Skin epidermis (tissue), 12 donors: Measurements from ENCODE around the gene SEMA6A.
"Not testable (repeated sequence)": the region's sequence is repeated elsewhere in the genome, so short reads cannot be mapped to it uniquely, and the experiment has no call there.

ENCODE experiments used
- H3K27ac ChIP-seq, 21 experiments: fragments of 200-600 bp; sonication (generic) in 11 of 21; one replicate each; pipeline ENCODE4 v1.5.0; 2020; ENCODE audit warnings: mild to moderate bottlenecking in 3 of 21, inconsistent platforms in 2 of 21, moderate library complexity in 2 of 21
- H3K4me3 ChIP-seq, 7 experiments: fragments of 200-600 bp; sonication (generic) in 2 of 7; one replicate each; pipeline ENCODE4 v1.5.0; 2020; ENCODE audit warnings: inconsistent platforms in 2 of 7, mild to moderate bottlenecking in 2 of 7, moderate library complexity in 1 of 7

Gene SEMA6A

GRCh38 chr5:116528519-116529234 lies 45.9 kb downstream of the SEMA6A start:
- no peak overlapping the region for H3K4me3 ChIP-seq
- no peak overlapping the region for H3K27ac ChIP-seq

- Histone ChIP-seq H3K4me3 (no peak overlapping the region), H3K27ac (no peak overlapping the region)
These were observed 47.0 kb downstream of the SEMA6A start for GRCh38 chr5:116527582-116527981.

DNA sequence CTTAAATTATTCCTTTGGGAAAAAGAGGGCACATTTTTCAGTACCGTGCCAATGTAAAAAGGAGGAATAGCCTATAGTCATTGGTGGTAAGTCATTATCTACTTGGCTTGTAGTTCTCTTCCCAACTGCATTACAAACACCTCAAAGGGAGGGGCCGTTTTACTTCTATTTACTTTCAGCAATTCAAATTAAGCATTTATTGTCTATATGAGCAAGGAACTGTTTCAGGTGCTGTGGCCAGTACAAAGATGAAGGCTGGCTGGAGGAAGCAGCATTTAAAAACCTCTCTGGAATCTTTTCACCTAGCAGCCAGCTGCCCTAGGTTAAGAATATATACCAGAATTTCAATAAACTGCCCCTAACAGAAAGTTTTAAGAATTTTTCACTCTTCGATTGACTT lies 48.9 kb downstream of the SEMA6A start:
- Histone ChIP-seq H3K4me3 (no peak overlapping the region), H3K27ac (no peak overlapping the region)

DNA sequence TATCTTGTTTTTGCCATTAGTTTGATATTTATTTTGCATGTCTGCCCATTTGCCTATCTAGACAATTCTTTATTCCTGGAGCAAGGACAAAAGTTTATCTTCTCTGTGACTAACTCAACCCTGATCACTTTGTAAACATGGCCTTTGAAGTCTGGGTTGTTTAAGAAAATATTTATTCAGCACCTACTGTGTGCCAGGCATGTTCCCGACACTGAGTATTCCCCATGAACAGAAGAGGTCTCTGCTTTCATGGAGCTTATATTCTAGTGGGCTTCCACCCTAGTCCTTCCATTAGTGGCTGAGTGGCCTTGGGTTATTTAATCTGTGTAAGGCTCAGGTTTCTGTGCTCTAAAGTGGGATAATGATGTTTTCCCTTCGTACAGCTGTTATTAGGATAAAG lies 49.7 kb downstream of the SEMA6A start:
- Histone ChIP-seq H3K27ac (no peak overlapping the region), H3K4me3 (no peak overlapping the region)

GRCh38 chr5:116524051-116524904 lies 50.3 kb downstream of the SEMA6A start:
- H3K4me3 ChIP-seq, result no peak overlapping the region
- H3K27ac ChIP-seq, result no peak overlapping the region

DNA sequence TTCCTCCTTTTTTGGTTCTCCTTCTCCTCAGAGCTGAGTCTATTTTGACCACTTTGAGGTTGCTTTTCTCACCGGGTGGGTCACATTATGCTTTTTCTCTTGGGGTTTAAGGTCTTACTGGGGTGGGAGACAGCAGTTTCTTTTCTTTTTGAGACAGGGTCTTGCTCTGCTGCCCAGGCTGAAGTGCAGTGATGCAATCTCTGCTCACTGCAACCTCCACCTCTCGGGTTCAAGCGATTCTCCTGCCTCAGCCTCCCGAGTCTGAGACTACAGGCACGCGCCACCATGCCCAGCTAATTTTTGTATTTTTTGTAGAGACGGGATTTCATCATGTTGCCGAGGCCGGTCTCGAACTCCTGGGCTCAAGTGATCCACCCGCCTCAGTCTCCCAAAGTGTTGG lies 51.4 kb downstream of the SEMA6A start:
- not testable (repeated sequence) for H3K27ac ChIP-seq, H3K4me3 ChIP-seq

- Histone ChIP-seq H3K27ac (no peak overlapping the region), H3K4me3 (no peak overlapping the region)
These were observed 52.1 kb downstream of the SEMA6A start for GRCh38 chr5:116522356-116523136.

- H3K27ac ChIP-seq, result no peak overlapping the region
- no peak overlapping the region for H3K4me3 ChIP-seq
These were observed 53.3 kb downstream of the SEMA6A start for GRCh38 chr5:116521173-116521872.

DNA sequence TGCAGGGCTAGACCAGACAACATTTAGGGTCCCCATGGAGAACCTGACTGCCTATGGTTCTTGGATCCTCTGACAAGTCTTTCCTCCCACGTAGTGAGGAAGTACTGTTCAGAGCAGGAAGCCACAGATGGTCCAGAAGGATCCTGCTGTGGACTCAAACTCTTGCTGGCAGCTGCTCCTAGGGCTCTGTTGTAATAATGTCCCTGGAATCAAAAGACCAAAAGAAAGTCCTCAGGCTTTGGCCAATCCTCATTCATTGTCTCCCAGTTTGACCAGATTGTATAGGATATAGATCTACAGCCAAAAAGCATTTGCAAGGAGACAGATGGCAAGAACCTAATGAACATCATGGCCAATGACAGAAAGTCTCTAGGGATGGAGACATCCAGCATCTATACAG lies 53.9 kb downstream of the SEMA6A start:
- Histone ChIP-seq H3K27ac (no peak overlapping the region), H3K4me3 (no peak overlapping the region)

GRCh38 chr5:116518423-116518822 lies 56.2 kb downstream of the SEMA6A start:
- Histone ChIP-seq H3K27ac (no peak overlapping the region), H3K4me3 (no peak overlapping the region)

DNA sequence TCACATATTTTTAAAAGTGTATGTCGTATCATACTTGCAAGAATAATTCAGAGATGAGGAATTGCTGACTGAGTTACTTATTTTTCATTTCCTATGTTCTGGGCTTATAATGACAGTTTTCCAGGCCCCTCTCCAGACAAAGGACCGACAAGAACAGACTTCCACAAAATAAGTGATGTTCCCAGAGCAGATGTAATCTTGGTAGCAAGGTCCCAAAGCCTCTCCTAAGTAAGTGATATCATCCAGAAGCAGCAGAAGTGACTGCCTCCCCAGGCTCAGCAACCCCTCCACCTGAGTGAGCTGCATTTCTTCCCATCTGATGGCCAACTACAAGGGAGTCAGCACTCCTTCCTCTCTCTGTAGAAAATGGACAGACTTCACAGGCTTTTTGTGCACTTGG lies 57.1 kb downstream of the SEMA6A start:
- H3K4me3 ChIP-seq, result no peak overlapping the region
- H3K27ac ChIP-seq, result no peak overlapping the region

DNA sequence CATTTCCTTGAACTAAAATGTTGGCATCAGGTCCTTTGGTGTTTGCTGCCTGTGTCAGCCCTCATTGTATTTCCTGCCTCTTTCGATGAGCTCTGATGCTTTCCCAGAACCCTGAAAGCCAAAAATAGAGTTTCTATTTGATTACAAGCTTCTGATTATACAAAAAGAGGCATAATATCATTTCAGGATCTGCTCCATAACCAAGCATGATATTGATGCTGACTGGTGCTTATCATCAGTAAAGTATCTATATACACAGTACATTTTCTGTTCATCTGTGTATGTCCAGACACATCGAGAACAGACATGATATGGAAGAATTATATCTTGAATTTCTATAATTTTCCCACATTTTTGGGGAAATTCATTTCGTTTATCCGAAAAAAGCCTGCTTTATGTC lies 58.6 kb downstream of the SEMA6A start:
- Histone ChIP-seq H3K27ac (no peak overlapping the region), H3K4me3 (no peak overlapping the region)

DNA sequence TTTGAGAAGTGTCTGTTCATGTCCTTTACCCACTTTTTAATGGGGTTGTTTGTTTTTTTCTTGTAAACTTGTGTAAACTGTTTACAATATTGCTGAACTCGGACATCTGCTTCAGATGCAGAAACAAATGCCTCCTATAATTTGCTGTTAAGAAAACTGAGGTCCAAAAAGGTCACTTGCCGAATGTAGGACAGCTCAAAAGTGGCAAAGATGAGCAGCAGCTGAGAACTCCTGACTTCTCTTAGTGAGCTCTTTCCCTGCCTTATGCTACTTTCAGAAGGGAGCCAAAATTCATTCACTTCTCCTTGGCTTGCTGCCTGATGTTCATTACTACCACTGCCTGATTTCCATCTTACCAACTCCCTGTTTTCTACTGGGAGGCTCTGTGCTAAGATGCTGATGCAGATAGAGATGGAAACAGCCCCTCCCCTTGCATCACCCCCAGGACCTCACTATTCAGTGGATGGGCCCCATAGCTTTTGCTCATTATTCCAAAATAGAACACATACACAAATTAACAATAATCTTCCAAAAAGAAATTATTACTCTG lies 60.1 kb downstream of the SEMA6A start:
- Histone ChIP-seq H3K27ac (no peak overlapping the region), H3K4me3 (no peak overlapping the region)

GRCh38 chr5:116510517-116510916 lies 64.1 kb downstream of the SEMA6A start:
- no peak overlapping the region for H3K4me3 ChIP-seq
- no peak overlapping the region for H3K27ac ChIP-seq

DNA sequence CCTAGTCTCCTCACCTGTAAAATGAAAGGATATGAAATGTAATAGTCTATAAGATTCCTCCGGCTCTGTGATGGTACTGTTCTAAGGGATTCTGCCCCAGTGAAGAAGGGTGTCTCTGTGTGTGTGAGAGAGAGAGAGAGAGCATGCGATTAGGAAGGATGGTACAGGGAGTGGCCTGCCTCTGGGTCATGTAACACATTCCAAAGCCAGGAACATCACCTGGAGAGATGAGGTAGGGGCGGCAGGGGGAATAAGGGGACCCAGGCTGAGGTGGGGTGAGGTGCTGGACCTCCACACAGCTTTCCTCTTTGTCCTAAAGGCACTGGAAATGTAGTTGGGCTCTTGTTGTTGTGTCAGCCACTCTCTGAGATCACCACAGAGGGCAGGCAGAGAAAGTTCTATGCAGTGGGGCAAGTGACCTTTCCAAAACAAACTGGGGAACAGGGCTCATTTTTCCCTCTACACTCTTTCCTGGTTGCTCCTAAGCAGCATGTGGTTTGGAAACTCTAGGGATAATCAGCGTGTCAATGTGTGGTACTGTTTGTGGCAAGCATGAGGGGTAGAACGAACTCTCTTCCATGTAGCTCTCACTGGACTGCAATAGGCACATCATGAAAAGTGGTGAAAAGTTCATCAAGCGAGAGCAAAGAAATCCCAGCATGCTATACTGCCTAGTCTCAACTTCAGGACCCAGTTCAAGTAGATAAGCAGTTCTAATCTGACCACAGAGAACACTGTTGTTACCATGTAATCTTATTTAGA lies 65.0 kb downstream of the SEMA6A start:
- no peak overlapping the region for H3K27ac ChIP-seq

DNA sequence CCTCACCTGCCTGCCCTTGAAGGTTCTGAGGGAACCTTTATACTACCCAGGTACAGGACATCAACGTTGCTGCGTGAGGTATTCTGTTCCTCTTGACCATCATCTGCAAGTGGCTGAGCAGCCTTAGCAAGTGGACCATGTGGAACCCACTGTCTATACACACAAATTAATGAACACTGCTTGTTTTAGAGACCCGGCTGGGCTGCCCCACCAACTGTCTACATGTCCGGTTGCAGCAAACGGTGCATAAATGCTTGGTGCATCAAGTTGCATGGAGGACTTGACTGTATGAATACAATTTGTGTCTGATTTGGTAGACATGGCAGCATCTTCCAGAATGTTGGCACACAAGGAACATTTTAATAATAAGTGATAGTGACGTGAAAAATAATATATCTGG lies 65.8 kb downstream of the SEMA6A start:
- H3K4me3 ChIP-seq, result no peak overlapping the region
- no peak overlapping the region for H3K27ac ChIP-seq

More for the DNA sequence above, 65.0 kb downstream of the SEMA6A start:
- H3K4me3 ChIP-seq, result no peak overlapping the region

GRCh38 chr5:116507941-116508655 lies 66.5 kb downstream of the SEMA6A start:
- H3K27ac ChIP-seq, result no peak overlapping the region

DNA sequence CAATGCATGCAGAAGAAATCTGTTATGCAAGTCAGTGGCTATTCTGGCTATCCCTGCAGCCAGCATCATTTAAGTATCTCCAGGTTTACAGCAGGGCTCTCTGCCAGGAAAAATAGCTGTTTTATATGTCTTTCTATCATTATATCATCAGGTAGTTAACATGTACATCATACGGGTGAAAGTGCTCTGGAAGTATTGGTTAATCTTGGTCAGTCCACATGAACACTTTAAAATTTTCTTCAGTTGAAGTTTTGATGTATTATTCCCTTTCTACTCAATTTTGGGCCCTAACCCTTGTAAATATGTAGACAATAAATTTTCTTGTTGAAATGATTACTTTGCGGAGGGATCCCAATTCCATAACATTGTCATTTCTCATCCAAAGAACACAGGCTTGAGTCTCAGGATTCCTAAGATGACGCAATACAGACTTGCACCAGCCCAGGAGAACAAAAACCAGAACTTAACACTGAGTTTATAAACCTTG lies 67.5 kb downstream of the SEMA6A start:
- Histone ChIP-seq H3K4me3 (no peak overlapping the region), H3K27ac (no peak overlapping the region)

More at GRCh38 chr5:116507941-116508655, 66.5 kb downstream of the SEMA6A start:
- H3K4me3 ChIP-seq, result no peak overlapping the region
